ENCODE results near the gene FZR1. TPM values are rescaled to one million over a fixed set of nuclear protein-coding genes. Genes with fewer than 3 reads are reported as not detected.

The FZR1 gene
- total and polyA plus RNA-seq, 2 of the 13 experiments (the other 11 are each of a cell fraction or from before 2014, with no cell fraction given), result 29.0 to 30.8 TPM

DNA sequence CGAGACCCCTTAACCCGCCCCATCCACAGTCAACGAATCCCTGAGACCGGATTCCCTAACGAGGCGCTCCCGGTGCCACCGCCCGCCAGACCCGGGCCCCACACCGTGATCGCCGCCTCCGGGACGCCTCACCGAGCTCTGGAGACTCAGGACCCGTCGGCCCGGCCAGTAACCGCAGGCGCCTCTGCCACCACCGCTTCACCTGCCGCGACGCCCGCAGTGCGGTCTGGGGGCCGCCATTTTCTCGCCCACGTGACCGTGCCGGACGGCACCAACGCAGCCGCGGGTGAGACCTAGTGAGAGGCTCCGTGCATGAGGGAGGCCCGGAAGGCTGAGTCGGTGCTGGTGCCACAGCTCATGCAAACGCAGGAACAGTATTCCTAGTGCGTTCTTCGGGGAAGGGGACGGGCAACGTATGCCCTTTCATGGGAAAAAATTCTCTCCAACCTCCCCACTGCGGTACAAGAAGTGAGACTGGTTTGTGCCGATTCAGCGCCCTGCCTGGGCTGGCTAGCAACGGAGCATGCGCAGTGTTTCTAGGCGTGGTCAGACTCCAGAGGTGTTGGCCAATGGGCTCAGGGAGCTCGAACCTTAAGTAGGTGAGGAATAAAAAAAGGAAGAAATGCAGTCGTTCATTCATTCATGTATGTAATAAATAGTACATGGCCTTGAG, 5.5 kb upstream of the FZR1 start, which contains the start of gene DOHH (continued):
- TF ChIP-seq, protein P1, sequence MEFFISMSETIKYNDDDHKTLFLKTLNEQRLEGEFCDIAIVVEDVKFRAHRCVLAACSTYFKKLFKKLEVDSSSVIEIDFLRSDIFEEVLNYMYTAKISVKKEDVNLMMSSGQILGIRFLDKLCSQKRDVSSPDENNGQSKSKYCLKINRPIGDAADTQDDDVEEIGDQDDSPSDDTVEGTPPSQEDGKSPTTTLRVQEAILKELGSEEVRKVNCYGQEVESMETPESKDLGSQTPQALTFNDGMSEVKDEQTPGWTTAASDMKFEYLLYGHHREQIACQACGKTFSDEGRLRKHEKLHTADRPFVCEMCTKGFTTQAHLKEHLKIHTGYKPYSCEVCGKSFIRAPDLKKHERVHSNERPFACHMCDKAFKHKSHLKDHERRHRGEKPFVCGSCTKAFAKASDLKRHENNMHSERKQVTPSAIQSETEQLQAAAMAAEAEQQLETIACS (CRISPR knock-in tag; IDR thresholded peaks at IDR 0.05), result no peak
- TF ChIP-seq PAF1 (CRISPR knock-in tag; IDR thresholded peaks at IDR 0.05), result no peak
- TF ChIP-seq REPIN1 (CRISPR knock-in tag; IDR thresholded peaks at IDR 0.05; ENCODE audit: borderline replicate concordance, low read depth), result peak; percentile 71; the same call in 1 of the 2 replicates
- TF ChIP-seq ZBTB38 (CRISPR knock-in tag; IDR thresholded peaks at IDR 0.05), result 0 out of 2 replicates have a peak, but pooled peaks have one; percentile 52
- TF ChIP-seq, protein P2, sequence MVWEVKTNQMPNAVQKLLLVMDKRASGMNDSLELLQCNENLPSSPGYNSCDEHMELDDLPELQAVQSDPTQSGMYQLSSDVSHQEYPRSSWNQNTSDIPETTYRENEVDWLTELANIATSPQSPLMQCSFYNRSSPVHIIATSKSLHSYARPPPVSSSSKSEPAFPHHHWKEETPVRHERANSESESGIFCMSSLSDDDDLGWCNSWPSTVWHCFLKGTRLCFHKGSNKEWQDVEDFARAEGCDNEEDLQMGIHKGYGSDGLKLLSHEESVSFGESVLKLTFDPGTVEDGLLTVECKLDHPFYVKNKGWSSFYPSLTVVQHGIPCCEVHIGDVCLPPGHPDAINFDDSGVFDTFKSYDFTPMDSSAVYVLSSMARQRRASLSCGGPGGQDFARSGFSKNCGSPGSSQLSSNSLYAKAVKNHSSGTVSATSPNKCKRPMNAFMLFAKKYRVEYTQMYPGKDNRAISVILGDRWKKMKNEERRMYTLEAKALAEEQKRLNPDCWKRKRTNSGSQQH (CRISPR knock-in tag; IDR thresholded peaks at IDR 0.05; ENCODE audit: low read depth), result 0 out of 2 replicates have a peak, but pooled peaks have one; percentile 34
- peak; percentile 63; the same call in 1 of the 2 replicates for TF ChIP-seq ZNF75D (CRISPR knock-in tag; IDR thresholded peaks at IDR 0.05; ENCODE audit: borderline replicate concordance)
- peak; percentile 73; the same call in 1 of the 2 replicates for TF ChIP-seq ZNF441 (CRISPR knock-in tag; IDR thresholded peaks at IDR 0.05; ENCODE audit: borderline replicate concordance)
- TF ChIP-seq, protein P3, sequence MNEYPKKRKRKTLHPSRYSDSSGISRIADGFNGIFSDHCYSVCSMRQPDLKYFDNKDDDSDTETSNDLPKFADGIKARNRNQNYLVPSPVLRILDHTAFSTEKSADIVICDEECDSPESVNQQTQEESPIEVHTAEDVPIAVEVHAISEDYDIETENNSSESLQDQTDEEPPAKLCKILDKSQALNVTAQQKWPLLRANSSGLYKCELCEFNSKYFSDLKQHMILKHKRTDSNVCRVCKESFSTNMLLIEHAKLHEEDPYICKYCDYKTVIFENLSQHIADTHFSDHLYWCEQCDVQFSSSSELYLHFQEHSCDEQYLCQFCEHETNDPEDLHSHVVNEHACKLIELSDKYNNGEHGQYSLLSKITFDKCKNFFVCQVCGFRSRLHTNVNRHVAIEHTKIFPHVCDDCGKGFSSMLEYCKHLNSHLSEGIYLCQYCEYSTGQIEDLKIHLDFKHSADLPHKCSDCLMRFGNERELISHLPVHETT (CRISPR knock-in tag; conservative IDR thresholded peaks at IDR 0.05), result no peak
- TF ChIP-seq MAFG (CRISPR knock-in tag; IDR thresholded peaks at IDR 0.05), result no peak
- TF ChIP-seq BRD4 (CRISPR knock-in tag; IDR thresholded peaks at IDR 0.05), result peak; percentile 92
- TF ChIP-seq, protein P4, sequence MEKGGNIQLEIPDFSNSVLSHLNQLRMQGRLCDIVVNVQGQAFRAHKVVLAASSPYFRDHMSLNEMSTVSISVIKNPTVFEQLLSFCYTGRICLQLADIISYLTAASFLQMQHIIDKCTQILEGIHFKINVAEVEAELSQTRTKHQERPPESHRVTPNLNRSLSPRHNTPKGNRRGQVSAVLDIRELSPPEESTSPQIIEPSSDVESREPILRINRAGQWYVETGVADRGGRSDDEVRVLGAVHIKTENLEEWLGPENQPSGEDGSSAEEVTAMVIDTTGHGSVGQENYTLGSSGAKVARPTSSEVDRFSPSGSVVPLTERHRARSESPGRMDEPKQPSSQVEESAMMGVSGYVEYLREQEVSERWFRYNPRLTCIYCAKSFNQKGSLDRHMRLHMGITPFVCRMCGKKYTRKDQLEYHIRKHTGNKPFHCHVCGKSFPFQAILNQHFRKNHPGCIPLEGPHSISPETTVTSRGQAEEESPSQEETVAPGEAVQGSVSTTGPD (CRISPR knock-in tag; IDR thresholded peaks at IDR 0.05), result no peak
- TF ChIP-seq ATAD3A (CRISPR knock-in tag; IDR thresholded peaks at IDR 0.05), result no peak
- TF ChIP-seq HNRNPH1 (optimal IDR thresholded peaks at IDR 0.05; ENCODE audit: low read depth, low read length), result no peak

Data from HepG2 (cell line).